ENCODE data around the gene INPP1.

Gene INPP1

GRCh38 chr2:190382851-190383250, 39.5 kb downstream of the INPP1 start:
- ATAC-seq: peak; percentile 83
- TF ChIP-seq PPARA (CRISPR knock-in tag; IDR thresholded peaks at IDR 0.05; ENCODE audit: borderline replicate concordance): no peak
- no peak for TF ChIP-seq RARB (CRISPR knock-in tag; IDR thresholded peaks at IDR 0.05)
- no peak for TF ChIP-seq GLIS3 (CRISPR knock-in tag; IDR thresholded peaks at IDR 0.05)
- TF ChIP-seq ZFP3 (CRISPR knock-in tag; IDR thresholded peaks at IDR 0.05): no peak
- no peak for TF ChIP-seq OSR1 (CRISPR knock-in tag; IDR thresholded peaks at IDR 0.05)
- TF ChIP-seq CSDC2 (CRISPR knock-in tag; IDR thresholded peaks at IDR 0.05): no peak

GRCh38 chr2:190387422-190387821, 44.0 kb downstream of the INPP1 start:
- no peak for ATAC-seq
- no peak for TF ChIP-seq ARNTL (CRISPR knock-in tag; IDR thresholded peaks at IDR 0.05; ENCODE audit: borderline replicate concordance, low read depth)
- TF ChIP-seq ZFP30 (CRISPR knock-in tag; IDR thresholded peaks at IDR 0.05): no peak

- TF ChIP-seq RARB (CRISPR knock-in tag; IDR thresholded peaks at IDR 0.05) (no peak), ZFP30 (CRISPR knock-in tag; IDR thresholded peaks at IDR 0.05) (no peak), ARNTL (CRISPR knock-in tag; IDR thresholded peaks at IDR 0.05; ENCODE audit: borderline replicate concordance, low read depth) (no peak), CSRNP3 (CRISPR knock-in tag; IDR thresholded peaks at IDR 0.05) (no peak), GLIS3 (CRISPR knock-in tag; IDR thresholded peaks at IDR 0.05) (no peak), POU6F1 (CRISPR knock-in tag; IDR thresholded peaks at IDR 0.05; ENCODE audit: borderline replicate concordance, low read depth) (no peak), PPARA (CRISPR knock-in tag; IDR thresholded peaks at IDR 0.05; ENCODE audit: borderline replicate concordance) (no peak), ISL1 (CRISPR knock-in tag; IDR thresholded peaks at IDR 0.05) (no peak), ZNF8 (CRISPR knock-in tag; IDR thresholded peaks at IDR 0.05) (no peak), ESRRG (CRISPR knock-in tag; IDR thresholded peaks at IDR 0.05) (no peak), BACH2 (CRISPR knock-in tag; IDR thresholded peaks at IDR 0.05; ENCODE audit: borderline replicate concordance) (no peak), TOX (CRISPR knock-in tag; IDR thresholded peaks at IDR 0.05; ENCODE audit: borderline replicate concordance) (no peak), ZC3H10 (CRISPR knock-in tag; IDR thresholded peaks at IDR 0.05) (no peak), ZNF565 (CRISPR knock-in tag; conservative IDR thresholded peaks at IDR 0.05; ENCODE audit: low read depth) (no peak), CSDC2 (CRISPR knock-in tag; IDR thresholded peaks at IDR 0.05) (no peak), SNAI2 (CRISPR knock-in tag; IDR thresholded peaks at IDR 0.05) (no peak), PATZ1 (CRISPR knock-in tag; IDR thresholded peaks at IDR 0.05; ENCODE audit: borderline replicate concordance) (no peak), OSR1 (CRISPR knock-in tag; IDR thresholded peaks at IDR 0.05) (no peak)
- ATAC-seq: no peak
Measured at GRCh38 chr2:190396271-190396670, 52.9 kb downstream of the INPP1 start.

GRCh38 chr2:190402986-190403603, 59.7 kb downstream of the INPP1 start:
- ATAC-seq: no peak
- TF ChIP-seq ZNF8 (CRISPR knock-in tag; IDR thresholded peaks at IDR 0.05) (no peak), RARB (CRISPR knock-in tag; IDR thresholded peaks at IDR 0.05) (no peak), CSRNP3 (CRISPR knock-in tag; IDR thresholded peaks at IDR 0.05) (no peak), POU6F1 (CRISPR knock-in tag; IDR thresholded peaks at IDR 0.05; ENCODE audit: borderline replicate concordance, low read depth) (no peak), TCF4 (CRISPR knock-in tag; IDR thresholded peaks at IDR 0.05; ENCODE audit: borderline replicate concordance) (no peak), TSHZ2 (CRISPR knock-in tag; IDR thresholded peaks at IDR 0.05) (no peak), ISL1 (CRISPR knock-in tag; IDR thresholded peaks at IDR 0.05) (no peak), TOX (CRISPR knock-in tag; IDR thresholded peaks at IDR 0.05; ENCODE audit: borderline replicate concordance) (no peak)
